ENCODE results near the gene TRIM41. TPM values are rescaled to one million over a fixed set of nuclear protein-coding genes. Genes with fewer than 3 reads are reported as not detected.

Gene TRIM41
- total and polyA plus RNA-seq, 2 of the 13 experiments (the other 11 are each of a cell fraction or from before 2014, with no cell fraction given), result 10.2 to 16.7 TPM

- TF ChIP-seq TOE1 (CRISPR knock-in tag; IDR thresholded peaks at IDR 0.05), result no peak
- peak; percentile 49 for TF ChIP-seq CREM (IDR thresholded peaks at IDR 0.05)
- no peak for TF ChIP-seq CREM (CRISPR knock-in tag; IDR thresholded peaks at IDR 0.05)
- TF ChIP-seq ZNF441 (CRISPR knock-in tag; IDR thresholded peaks at IDR 0.05; ENCODE audit: borderline replicate concordance), result peak; percentile 17; the same call in 1 of the 2 replicates
- TF ChIP-seq DRAP1 (CRISPR knock-in tag; IDR thresholded peaks at IDR 0.05), result no peak
- TF ChIP-seq SRY (CRISPR knock-in tag; IDR thresholded peaks at IDR 0.05), result no peak
- TF ChIP-seq ZFX (CRISPR knock-in tag; IDR thresholded peaks at IDR 0.05; ENCODE audit: low read depth), result no peak
- TF ChIP-seq TBP (CRISPR knock-in tag; IDR thresholded peaks at IDR 0.05), result 0 out of 2 replicates have a peak, but pooled peaks have one; percentile 39
- no peak; the same call in 1 of the 2 replicates for TF ChIP-seq RARA (CRISPR knock-in tag; IDR thresholded peaks at IDR 0.05)
- TF ChIP-seq CCAR2 (optimal IDR thresholded peaks at IDR 0.05; ENCODE audit: low read depth, low read length), result no peak
- 0 out of 2 replicates have a peak, but pooled peaks have one; percentile 19 for TF ChIP-seq KLF6 (CRISPR knock-in tag; IDR thresholded peaks at IDR 0.05)
- TF ChIP-seq KDM1A (CRISPR knock-in tag; IDR thresholded peaks at IDR 0.05), result no peak
- TF ChIP-seq BATF2 (CRISPR knock-in tag; IDR thresholded peaks at IDR 0.05), result no peak
- no peak for TF ChIP-seq JARID2 (CRISPR knock-in tag; IDR thresholded peaks at IDR 0.05; ENCODE audit: insufficient replicate concordance)
- TF ChIP-seq MXI1 (IDR thresholded peaks at IDR 0.05; ENCODE audit: borderline replicate concordance, low read depth, low read length), result no peak
- 0 out of 2 replicates have a peak, but pooled peaks have one; percentile 47 for TF ChIP-seq ZNF569 (CRISPR knock-in tag; IDR thresholded peaks at IDR 0.05; ENCODE audit: borderline replicate concordance)
- TF ChIP-seq ZBTB37 (CRISPR knock-in tag; IDR thresholded peaks at IDR 0.05), result no peak
- no peak for TF ChIP-seq SUZ12 (IDR thresholded peaks at IDR 0.05; ENCODE audit: low read depth, low read length)
- no peak for TF ChIP-seq ZBTB25 (CRISPR knock-in tag; IDR thresholded peaks at IDR 0.05)
- 0 out of 2 replicates have a peak, but pooled peaks have one; percentile 17 for TF ChIP-seq NFKB2 (CRISPR knock-in tag; IDR thresholded peaks at IDR 0.05; ENCODE audit: borderline replicate concordance)
- TF ChIP-seq HNRNPLL (IDR thresholded peaks at IDR 0.05; ENCODE audit: low read depth, low read length, poor library complexity, severe bottlenecking), result peak; percentile 38
- TF ChIP-seq HES4 (CRISPR knock-in tag; IDR thresholded peaks at IDR 0.05; ENCODE audit: borderline replicate concordance), result no peak
- TF ChIP-seq MAFG (CRISPR knock-in tag; IDR thresholded peaks at IDR 0.05), result no peak
- TF ChIP-seq ZNF331 (CRISPR knock-in tag; IDR thresholded peaks at IDR 0.05), result peak; percentile 73; the same call in 1 of the 2 replicates
- no peak for TF ChIP-seq PAX8 (CRISPR knock-in tag; IDR thresholded peaks at IDR 0.05; ENCODE audit: borderline replicate concordance)
- TF ChIP-seq AGO1 (IDR thresholded peaks at IDR 0.05; ENCODE audit: low read depth, low read length, poor library complexity, severe bottlenecking), result no peak
- no peak for TF ChIP-seq FLYWCH1 (CRISPR knock-in tag; IDR thresholded peaks at IDR 0.05)
- peak; percentile 61; the same call in 1 of the 2 replicates for TF ChIP-seq SMAD3 (CRISPR knock-in tag; IDR thresholded peaks at IDR 0.05)
- no peak for TF ChIP-seq WIZ (CRISPR knock-in tag; IDR thresholded peaks at IDR 0.05)
These were observed 15.7 kb upstream of the TRIM41 start (continued) for GRCh38 chr5:181207214-181207959.
